AML-193 (cell line): ENCODE data around the gene NANOS1.

ENCODE experiments used
- DNase-seq, 2 experiments: peaks; one replicate each; lab custom pipeline; 2025; lab: John Stamatoyannopoulos, UW

NANOS1 gene

GRCh38 chr10:119060107-119060506, 30.6 kb downstream of the NANOS1 start:
- no peak for DNase-seq

GRCh38 chr10:119061352-119061751, 31.8 kb downstream of the NANOS1 start:
- DNase-seq, result no peak

- DNase-seq, result no peak
Observed at GRCh38 chr10:119061926-119062325, 32.4 kb downstream of the NANOS1 start.

GRCh38 chr10:119070395-119071165, 41.1 kb downstream of the NANOS1 start:
- no peak for DNase-seq

GRCh38 chr10:119073584-119073983, 44.1 kb downstream of the NANOS1 start:
- DNase-seq, result no peak

GRCh38 chr10:119078422-119079179, 49.1 kb downstream of the NANOS1 start:
- DNase-seq, result no peak

GRCh38 chr10:119079599-119080520, 50.3 kb downstream of the NANOS1 start:
- DNase-seq, result peak; percentile 40 to 42

GRCh38 chr10:119080521-119081259, 51.2 kb downstream of the NANOS1 start, which contains the start of gene EIF3A:
TSS of gene EIF3A (minus strand) at chr10:119080817. CDS start at chr10:119080676, 141 bp downstream.
- peak; percentile 85 to 86 for DNase-seq
